ENCODE results near the gene SELL. TPM values are rescaled to one million over a fixed set of nuclear protein-coding genes. Genes with fewer than 3 reads are reported as not detected.

Gene SELL
- polyA plus RNA-seq, 1 donor (not counting 4 experiments of a cell fraction or from before 2014, with no cell fraction given): 0.08 TPM

DNA sequence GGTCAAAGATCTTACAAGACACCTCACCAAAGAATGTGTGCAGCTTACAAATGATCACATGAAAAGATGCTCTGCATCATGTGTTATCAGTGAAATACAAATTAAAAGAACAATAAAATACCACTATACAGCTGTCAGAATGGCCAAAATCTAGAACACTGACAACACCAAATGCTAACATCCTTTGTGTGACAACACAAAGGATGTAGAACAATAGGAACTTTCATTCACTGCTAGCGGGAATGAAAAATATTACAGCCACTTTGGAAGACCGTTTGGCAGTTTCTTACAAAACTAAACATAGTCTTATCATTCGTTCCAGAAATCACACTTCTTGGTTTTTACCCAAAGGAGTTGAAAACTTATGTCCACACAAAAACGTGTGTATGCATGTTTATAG lies 60.9 kb downstream of the SELL start:
- Histone ChIP-seq H3K4me3 (ENCODE audit: control insufficient read depth in 2 of 3, extremely low read depth in 1 of 3, insufficient read depth in 2 of 3, low read depth in 1 of 3, low read length in 3 of 3) (no peak overlapping the region), H3K27ac (ENCODE audit: control insufficient read depth, insufficient read depth, low read length) (no peak overlapping the region), H3K27me3 (ENCODE audit: control insufficient read depth, extremely low read depth, insufficient read depth, low read length) (peaks cover 3% of the 10 kb centered on the region), H3K9ac (ENCODE audit: control insufficient read depth, extremely low read depth, insufficient read depth, low read length) (no peak overlapping the region), H3K4me1 (ENCODE audit: control insufficient read depth, extremely low read depth, insufficient read depth, low read length) (no peaks in the 10 kb centered on the region), H3K4me2 (ENCODE audit: control insufficient read depth, extremely low read depth, insufficient read depth, low read depth, low read length) (no peak overlapping the region), H4K20me1 (ENCODE audit: control insufficient read depth, extremely low read depth, insufficient read depth, low read length) (no peaks in the 10 kb centered on the region), H3K9me3 (ENCODE audit: control insufficient read depth, low read depth, low read length) (no peaks in the 10 kb centered on the region), H3K36me3 (ENCODE audit: control insufficient read depth in 2 of 2, extremely low read depth in 1 of 2, insufficient read depth in 2 of 2, low read length in 2 of 2) (no peaks in the 10 kb centered on the region), H3K79me2 (ENCODE audit: control insufficient read depth, insufficient read depth, low read length) (no peaks in the 10 kb centered on the region), H3K9me1 (ENCODE audit: control insufficient read depth, extremely low read depth, insufficient read depth, low read length) (no peaks in the 10 kb centered on the region), H2AFZ (ENCODE audit: control insufficient read depth, low read length) (no peak overlapping the region)
- no peak for DNase-seq (ENCODE audit: low read depth, low spot score)
- no peak for TF ChIP-seq CTCF (optimal IDR thresholded peaks at IDR 0.05 in 1 of 3, IDR thresholded peaks at IDR 0.05 in 1 of 3, conservative IDR thresholded peaks at IDR 0.05 in 1 of 3; ENCODE audit: extremely low read depth in 1 of 3, insufficient read depth in 2 of 3, low read length in 3 of 3)
- no peak for TF ChIP-seq EZH2 (IDR thresholded peaks at IDR 0.05; ENCODE audit: low read length)
- dilution Hi-C loops (cut with MboI; ENCODE audit: extremely low pct_ligation_motif_present, low sequenced_read_pairs): no loop called here
- FAIRE-seq: no peak

DNA sequence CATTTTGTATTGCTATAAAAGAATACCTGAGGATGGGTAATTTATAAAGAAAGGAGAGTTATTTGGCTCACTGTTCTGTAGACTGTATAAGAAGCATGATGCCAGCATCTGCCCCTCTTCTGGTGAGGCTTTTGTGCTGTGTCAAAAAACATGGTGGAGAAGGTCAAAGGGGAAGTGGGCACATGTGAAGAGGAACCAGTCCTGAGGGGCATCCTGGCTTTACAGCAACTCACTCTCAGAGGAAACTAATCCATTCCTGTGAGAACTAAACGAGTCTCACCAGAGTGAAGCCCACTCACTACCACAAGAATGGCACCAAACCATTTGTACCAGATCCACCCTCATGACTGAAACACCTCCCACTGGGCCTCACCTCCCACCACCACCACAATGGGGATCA lies 62.7 kb downstream of the SELL start:
- H3K4me2 ChIP-seq (ENCODE audit: control insufficient read depth, extremely low read depth, insufficient read depth, low read depth, low read length): no peak overlapping the region
- no peak overlapping the region for H3K4me3 ChIP-seq (ENCODE audit: control insufficient read depth in 2 of 3, extremely low read depth in 1 of 3, insufficient read depth in 2 of 3, low read depth in 1 of 3, low read length in 3 of 3)
- FAIRE-seq: no peak
- H3K79me2 ChIP-seq (ENCODE audit: control insufficient read depth, insufficient read depth, low read length): no peaks in the 10 kb centered on the region
- H3K4me1 ChIP-seq (ENCODE audit: control insufficient read depth, extremely low read depth, insufficient read depth, low read length): no peaks in the 10 kb centered on the region
- TF ChIP-seq CTCF (optimal IDR thresholded peaks at IDR 0.05 in 1 of 3, IDR thresholded peaks at IDR 0.05 in 1 of 3, conservative IDR thresholded peaks at IDR 0.05 in 1 of 3; ENCODE audit: extremely low read depth in 1 of 3, insufficient read depth in 2 of 3, low read length in 3 of 3) (no peak), EZH2 (IDR thresholded peaks at IDR 0.05; ENCODE audit: low read length) (no peak)
- dilution Hi-C loops (cut with MboI; ENCODE audit: extremely low pct_ligation_motif_present, low sequenced_read_pairs): no loop called here
- H4K20me1 ChIP-seq (ENCODE audit: control insufficient read depth, extremely low read depth, insufficient read depth, low read length): no peaks in the 10 kb centered on the region
- H3K36me3 ChIP-seq (ENCODE audit: control insufficient read depth in 2 of 2, extremely low read depth in 1 of 2, insufficient read depth in 2 of 2, low read length in 2 of 2): no peaks in the 10 kb centered on the region
- peaks cover 3% of the 10 kb centered on the region for H3K27me3 ChIP-seq (ENCODE audit: control insufficient read depth, extremely low read depth, insufficient read depth, low read length)
- H3K9ac ChIP-seq (ENCODE audit: control insufficient read depth, extremely low read depth, insufficient read depth, low read length): no peak overlapping the region
- H3K27ac ChIP-seq (ENCODE audit: control insufficient read depth, insufficient read depth, low read length): no peak overlapping the region
- H3K9me1 ChIP-seq (ENCODE audit: control insufficient read depth, extremely low read depth, insufficient read depth, low read length): no peaks in the 10 kb centered on the region
- H3K9me3 ChIP-seq (ENCODE audit: control insufficient read depth, low read depth, low read length): no peaks in the 10 kb centered on the region
- no peak overlapping the region for H2AFZ ChIP-seq (ENCODE audit: control insufficient read depth, low read length)
- no peak for DNase-seq (ENCODE audit: low read depth, low spot score)

Measured in keratinocyte (primary cell).